H1 (cell line): Measurements from ENCODE around the gene GTF2F1. TPM values are rescaled to one million over a fixed set of nuclear protein-coding genes. Genes with fewer than 3 reads are reported as not detected.

Experiments used
- CHD7 ChIP-seq: fragments of 300-600 bp; sonication (generic); IDR thresholded peaks from 2 replicates; pipeline ENCODE4 v1.7.1; 2012; ENCODE audit warnings: low read length, moderate library complexity, mild to moderate bottlenecking, inconsistent platforms; ENCODE audit not compliant: insufficient replicate concordance
- EP300 ChIP-seq, 2 experiments: IDR thresholded peaks; 1 replicate in 1 of 2; 2 replicates in 1 of 2; pipeline ENCODE4 v1.6.1; 2011 to 2012; ENCODE audit warnings: low read depth in 2 of 2, low read length in 2 of 2, mild to moderate bottlenecking in 2 of 2, borderline replicate concordance in 1 of 2, inconsistent platforms in 1 of 2, moderate library complexity in 1 of 2
- EZH2 ChIP-seq: fragments of 200-600 bp; sonication (generic); IDR thresholded peaks from 2 replicates; pipeline ENCODE4 v1.7.1; 2012; ENCODE audit warnings: low read depth, mild to moderate bottlenecking, moderate library complexity, low read length, inconsistent platforms; ENCODE audit not compliant: severe bottlenecking
- GTF2F1 ChIP-seq: IDR thresholded peaks from 2 replicates; pipeline ENCODE4 v1.6.1; 2012; ENCODE audit warnings: low read depth, low read length, improper control_type of control experiment, borderline replicate concordance
- JUN ChIP-seq: IDR thresholded peaks from 2 replicates; pipeline ENCODE4 v1.6.1; 2011; ENCODE audit warnings: low read depth, mild to moderate bottlenecking, improper control_type of control experiment, low read length
- NRF1 ChIP-seq: IDR thresholded peaks from 2 replicates; pipeline ENCODE4 v1.6.1; 2011; ENCODE audit warnings: mild to moderate bottlenecking, low read depth, low read length, improper control_type of control experiment
- POLR2A ChIP-seq, 2 experiments: IDR thresholded peaks; 1 replicate in 1 of 2; 2 replicates in 1 of 2; pipeline ENCODE4 v1.6.1; 2011; ENCODE audit warnings: low read depth in 2 of 2, low read length in 2 of 2, mild to moderate bottlenecking in 2 of 2; ENCODE audit errors: control extremely low read depth in 1 of 2
- SAP30 ChIP-seq: fragments of 300-600 bp; sonication (generic); IDR thresholded peaks from 2 replicates; pipeline ENCODE4 v1.7.1; 2012; ENCODE audit warnings: low read length, moderate library complexity, mild to moderate bottlenecking, inconsistent platforms; ENCODE audit not compliant: insufficient read depth, insufficient replicate concordance
- SIN3A ChIP-seq, 2 experiments: IDR thresholded peaks in 1 of 2; conservative IDR thresholded peaks in 1 of 2; 2 replicates each; pipeline ENCODE4 v1.6.1; 2011 to 2012; ENCODE audit warnings: low read length in 2 of 2, improper control_type of control experiment in 1 of 2, low read depth in 1 of 2, mild to moderate bottlenecking in 1 of 2
- SIX5 ChIP-seq: IDR thresholded peaks from 2 replicates; pipeline ENCODE4 v1.6.1; 2011; ENCODE audit warnings: mild to moderate bottlenecking, low read depth, low read length
- SP1 ChIP-seq: IDR thresholded peaks from 2 replicates; pipeline ENCODE4 v1.6.1; 2011; ENCODE audit warnings: low read depth, low read length
- SP2 ChIP-seq: IDR thresholded peaks from 2 replicates; pipeline ENCODE4 v1.6.1; 2012; ENCODE audit warnings: mild to moderate bottlenecking, low read length, inconsistent platforms
- polyA plus RNA-seq, 7 experiments: library from polyadenylated mRNA; depleted of rRNA in 3 of 7; stranded (reverse) in 5 of 7; unstranded in 2 of 7; fragments of >200 nt in 5 of 7; fragments of 200-250 nt in 2 of 7; gene quantifications; 1 replicate in 5 of 7; 2 replicates in 1 of 7; 4 replicates in 1 of 7; pipeline versions ENCODE4 v1.2.1 to v1.2.3, GENCODE V29; 2011 to 2013; ENCODE audit warnings: missing spikeins in 2 of 7, mixed read lengths in 2 of 7
- total RNA-seq: library from RNA; stranded (reverse); fragmentation: NEBNext Ultra II Directional; extraction: Animal tissue kit (Norgen Biotek cat#: 25700); gene quantifications from 2 replicates; pipeline ENCODE4 v1.2.1, GENCODE V29; 2021

GTF2F1 gene
- total and polyA plus RNA-seq, 2 of the 8 experiments (the other 6 are each of a cell fraction or from before 2014, with no cell fraction given): 29.3 to 56.3 TPM

- TF ChIP-seq CHD7 (no peak), SAP30 (no peak), SP2 (no peak), SIX5 (no peak), NRF1 (no peak), JUN (no peak), EZH2 (no peak), GTF2F1 (no peak), SIN3A (conservative IDR thresholded peaks at IDR 0.05 in 1 of 2, IDR thresholded peaks at IDR 0.05 in 1 of 2; ENCODE audit: low read depth in 1 of 2, low read length in 2 of 2) (no peak), EP300 (IDR thresholded peaks at IDR 0.05; ENCODE audit: borderline replicate concordance in 1 of 2, low read depth in 2 of 2, low read length in 2 of 2) (no peak), POLR2A (IDR thresholded peaks at IDR 0.05; ENCODE audit: control extremely low read depth in 1 of 2, low read depth in 2 of 2, low read length in 2 of 2) (no peak), SP1 (no peak)
- TF ChIP-seq, all 59 proteins: peak for 0
Observed at GRCh38 chr19:6418562-6418932, 25.6 kb upstream of the GTF2F1 start (continued).
